HEK293 (cell line): ENCODE results near the gene PKNOX2.

ENCODE experiments used
- CTCF ChIA-PET: fragments of 350-600 bp; formaldehyde crosslinking; extraction: SDS; loops from one replicate; lab custom pipeline; 2021; ENCODE audit warnings: antibody characterized with exemption; lab: Yijun Ruan, JAX
- POLR2A ChIA-PET: fragments of 300-600 bp; formaldehyde crosslinking; extraction: SDS; loops from one replicate; lab custom pipeline; 2020; ENCODE audit warnings: antibody characterized with exemption, inconsistent platforms; lab: Yijun Ruan, JAX
- H3K27ac ChIP-seq: fragments of 200-500 bp; sonication (Bioruptor generic); 2 replicates; pipeline ENCODE4 v1.5.1; 2014; ENCODE audit warnings: low read depth, low read length, control low read depth, inconsistent platforms; ENCODE audit errors: extremely low read depth
- H3K36me3 ChIP-seq, 2 experiments: fragments of 200-500 bp in 1 of 2; sonication (Bioruptor generic) in 1 of 2; 1 replicate in 1 of 2; 2 replicates in 1 of 2; pipeline ENCODE4 v1.5.1; 2014 to 2017; ENCODE audit warnings: inconsistent platforms in 2 of 2, low read length in 2 of 2; ENCODE audit not compliant: control insufficient read depth in 2 of 2, insufficient read depth in 1 of 2
- H3K4me1 ChIP-seq: fragments of 200-500 bp; sonication (Bioruptor generic); 2 replicates; pipeline ENCODE4 v1.5.1; 2014; ENCODE audit warnings: mild to moderate bottlenecking, low read length, inconsistent platforms; ENCODE audit not compliant: control insufficient read depth, insufficient read depth
- H3K4me3 ChIP-seq: 2 replicates; pipeline ENCODE4 v1.5.1; 2011; ENCODE audit warnings: low read depth, mild to moderate bottlenecking, control low read depth, low read length, moderate library complexity
- H3K9me3 ChIP-seq: fragments of 200-500 bp; sonication (Bioruptor generic); 2 replicates; pipeline ENCODE4 v1.5.1; 2014; ENCODE audit warnings: low read depth, low read length, inconsistent platforms; ENCODE audit not compliant: control insufficient read depth, insufficient read depth
- BCL11A ChIP-seq: fragments of 450-650 bp; formaldehyde crosslinking; IDR thresholded peaks from 2 replicates; pipeline ENCODE4 v1.5.1; 2016; ENCODE audit warnings: low read depth, missing biosample characterization, missing genetic modification characterization
- EGR2 ChIP-seq: fragments of 450-650 bp; formaldehyde crosslinking; IDR thresholded peaks from 2 replicates; pipeline ENCODE4 v1.5.1; 2016; ENCODE audit warnings: low read depth, missing biosample characterization, missing genetic modification characterization
- HOXC10 ChIP-seq: sonication (generic); formaldehyde crosslinking; IDR thresholded peaks from 2 replicates; pipeline ENCODE4 v1.8.1; 2023; ENCODE audit warnings: mild to moderate bottlenecking, missing genetic modification reagents
- SALL2 ChIP-seq: fragments of 450-650 bp; formaldehyde crosslinking; IDR thresholded peaks from 2 replicates; pipeline ENCODE4 v1.5.0; 2017; ENCODE audit warnings: missing biosample characterization, mild to moderate bottlenecking, missing genetic modification characterization, borderline replicate concordance
- SCRT2 ChIP-seq: fragments of 450-650 bp; formaldehyde crosslinking; IDR thresholded peaks from 2 replicates; pipeline ENCODE4 v1.5.1; 2016; ENCODE audit warnings: missing biosample characterization, missing genetic modification characterization
- TCF7L2 ChIP-seq: IDR thresholded peaks from 2 replicates; pipeline ENCODE4 v1.6.1; 2011; ENCODE audit warnings: low read depth, mild to moderate bottlenecking, inconsistent platforms, low read length, moderate library complexity, borderline replicate concordance
- ZNF121 ChIP-seq: fragments of 450-650 bp; formaldehyde crosslinking; IDR thresholded peaks from 2 replicates; pipeline ENCODE4 v1.5.1; 2016; ENCODE audit warnings: missing biosample characterization, missing genetic modification characterization
- ZNF16 ChIP-seq: fragments of 450-650 bp; formaldehyde crosslinking; IDR thresholded peaks from 2 replicates; pipeline ENCODE4 v1.5.1; 2016; ENCODE audit warnings: low read depth, missing biosample characterization, missing genetic modification characterization
- ZNF221 ChIP-seq: fragments of 450-650 bp; formaldehyde crosslinking; IDR thresholded peaks from 2 replicates; pipeline ENCODE4 v1.5.1; 2017; ENCODE audit warnings: missing biosample characterization, missing genetic modification characterization, borderline replicate concordance
- ZNF23 ChIP-seq: fragments of 450-650 bp; formaldehyde crosslinking; IDR thresholded peaks from 2 replicates; pipeline ENCODE4 v1.5.1; 2016; ENCODE audit warnings: missing biosample characterization, missing genetic modification characterization, borderline replicate concordance
- ZNF274 ChIP-seq, 2 experiments: fragments of 200-500 bp in 1 of 2; fragments of 450-650 bp in 1 of 2; sonication (Bioruptor generic) in 1 of 2; formaldehyde crosslinking in 1 of 2; IDR thresholded peaks; 2 replicates each; pipeline versions ENCODE4 v1.5.1 to v1.6.1; 2014 to 2016; ENCODE audit warnings: borderline replicate concordance in 1 of 2, inconsistent platforms in 1 of 2, low read length in 1 of 2, missing biosample characterization in 1 of 2, missing genetic modification characterization in 1 of 2
- ZNF324 ChIP-seq: fragments of 450-650 bp; formaldehyde crosslinking; IDR thresholded peaks from 2 replicates; pipeline ENCODE4 v1.5.1; 2016; ENCODE audit warnings: missing biosample characterization, missing genetic modification characterization
- ZNF391 ChIP-seq: fragments of 450-650 bp; formaldehyde crosslinking; IDR thresholded peaks from 2 replicates; pipeline ENCODE4 v1.5.1; 2016; ENCODE audit warnings: low read depth, missing biosample characterization, missing genetic modification characterization, borderline replicate concordance
- ZNF404 ChIP-seq: fragments of 450-650 bp; formaldehyde crosslinking; IDR thresholded peaks from 2 replicates; pipeline ENCODE4 v1.5.1; 2017; ENCODE audit warnings: missing biosample characterization, missing genetic modification characterization
- ZNF510 ChIP-seq: fragments of 450-650 bp; formaldehyde crosslinking; IDR thresholded peaks from 2 replicates; pipeline ENCODE4 v1.5.1; 2018; ENCODE audit warnings: mild to moderate bottlenecking, missing genetic modification characterization, missing biosample characterization; ENCODE audit not compliant: insufficient replicate concordance
- ZNF544 ChIP-seq: fragments of 450-650 bp; formaldehyde crosslinking; IDR thresholded peaks from 2 replicates; pipeline ENCODE4 v1.5.0; 2017; ENCODE audit warnings: missing biosample characterization, missing genetic modification characterization
- ZNF549 ChIP-seq: fragments of 450-650 bp; IDR thresholded peaks from 2 replicates; pipeline ENCODE4 v1.5.1; 2018; ENCODE audit warnings: missing biosample characterization, missing genetic modification characterization, mild to moderate bottlenecking, inconsistent platforms, moderate library complexity
- ZNF660 ChIP-seq: fragments of 450-650 bp; IDR thresholded peaks from 2 replicates; pipeline ENCODE4 v1.5.1; 2018; ENCODE audit warnings: missing biosample characterization, mild to moderate bottlenecking, missing genetic modification characterization
- ZNF747 ChIP-seq: fragments of 450-650 bp; formaldehyde crosslinking; IDR thresholded peaks from 2 replicates; pipeline ENCODE4 v1.5.1; 2016; ENCODE audit warnings: missing biosample characterization, missing genetic modification characterization
- ZNF792 ChIP-seq: fragments of 450-650 bp; formaldehyde crosslinking; IDR thresholded peaks from 2 replicates; pipeline ENCODE4 v1.5.1; 2016; ENCODE audit warnings: missing biosample characterization, missing genetic modification characterization
- ZNF837 ChIP-seq: fragments of 450-650 bp; formaldehyde crosslinking; IDR thresholded peaks from 2 replicates; pipeline ENCODE4 v1.5.1; 2016; ENCODE audit warnings: missing biosample characterization, missing genetic modification characterization
- TF ChIP-seq, protein P1 (sequence below): fragments of 450-650 bp; formaldehyde crosslinking; IDR thresholded peaks from 2 replicates; pipeline ENCODE4 v1.5.1; 2017; ENCODE audit warnings: missing biosample characterization, missing genetic modification characterization
- TF ChIP-seq, protein P2 (sequence below): fragments of 450-650 bp; formaldehyde crosslinking; IDR thresholded peaks from 2 replicates; pipeline ENCODE4 v1.5.1; 2016; ENCODE audit warnings: missing biosample characterization, missing genetic modification characterization, borderline replicate concordance
- TF ChIP-seq, protein P3 (sequence below): fragments of 450-650 bp; formaldehyde crosslinking; IDR thresholded peaks from 2 replicates; pipeline ENCODE4 v1.5.1; 2016; ENCODE audit warnings: missing biosample characterization, missing genetic modification characterization
- TF ChIP-seq, protein P4 (sequence below): fragments of 450-650 bp; formaldehyde crosslinking; IDR thresholded peaks from 2 replicates; pipeline ENCODE4 v1.5.1; 2016; ENCODE audit warnings: missing biosample characterization, missing genetic modification characterization
- TF ChIP-seq, protein P5 (sequence below): fragments of 450-650 bp; IDR thresholded peaks from 2 replicates; pipeline ENCODE4 v1.5.1; 2018; ENCODE audit warnings: missing biosample characterization, mild to moderate bottlenecking, missing genetic modification characterization

PKNOX2 gene

DNA sequence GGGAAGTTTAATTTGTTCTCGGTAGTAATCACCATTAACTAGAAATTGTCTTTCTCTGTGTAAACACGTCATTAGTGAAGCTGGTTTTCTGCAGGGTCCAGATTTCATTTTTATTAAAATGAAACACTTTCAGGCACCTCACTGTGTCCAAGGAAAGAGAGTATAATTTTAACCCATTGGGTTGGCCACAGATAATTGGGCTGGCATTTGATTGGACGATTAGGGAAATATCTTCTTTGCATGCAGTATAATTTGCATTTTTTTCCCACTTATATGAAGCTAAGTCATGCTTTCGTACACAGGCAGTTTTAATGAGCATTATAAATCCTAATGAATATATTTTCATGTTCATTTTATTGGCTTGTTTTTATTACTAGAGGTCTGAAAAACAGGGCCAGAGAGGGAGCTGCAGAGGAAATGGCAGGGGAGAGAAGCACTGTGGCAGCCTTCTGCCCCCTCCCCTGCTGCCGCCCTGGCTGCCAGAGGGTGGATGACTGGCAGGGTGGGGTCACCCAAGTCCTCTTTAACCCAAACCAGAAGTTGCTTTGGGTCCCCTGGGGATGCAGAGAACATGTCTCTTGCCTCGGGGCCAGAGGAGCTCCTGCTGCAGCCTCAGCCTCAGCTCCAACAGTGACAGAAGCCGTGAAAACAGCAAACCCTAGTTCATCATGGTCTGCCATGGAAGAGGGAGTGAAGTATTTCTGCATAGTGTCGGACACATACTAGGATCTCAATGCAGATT lies 93.9 kb downstream of the PKNOX2 start:
- TF ChIP-seq ZNF404 (tag by site-specific recombination) = no peak
- TF ChIP-seq ZNF544 = no peak
- TF ChIP-seq ZNF837 (tag by site-specific recombination) = no peak
- no peak for TF ChIP-seq ZNF660
- TF ChIP-seq, protein P1, sequence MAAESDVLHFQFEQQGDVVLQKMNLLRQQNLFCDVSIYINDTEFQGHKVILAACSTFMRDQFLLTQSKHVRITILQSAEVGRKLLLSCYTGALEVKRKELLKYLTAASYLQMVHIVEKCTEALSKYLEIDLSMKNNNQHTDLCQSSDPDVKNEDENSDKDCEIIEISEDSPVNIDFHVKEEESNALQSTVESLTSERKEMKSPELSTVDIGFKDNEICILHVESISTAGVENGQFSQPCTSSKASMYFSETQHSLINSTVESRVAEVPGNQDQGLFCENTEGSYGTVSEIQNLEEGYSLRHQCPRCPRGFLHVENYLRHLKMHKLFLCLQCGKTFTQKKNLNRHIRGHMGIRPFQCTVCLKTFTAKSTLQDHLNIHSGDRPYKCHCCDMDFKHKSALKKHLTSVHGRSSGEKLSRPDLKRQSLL (tag by site-specific recombination) = no peak
- TF ChIP-seq HOXC10 (CRISPR knock-in tag) = no peak
- no peak for TF ChIP-seq ZNF221
- no peak for TF ChIP-seq EGR2 (tag by site-specific recombination)
- no peak for TF ChIP-seq ZNF121 (tag by site-specific recombination)
- TF ChIP-seq BCL11A = no peak
- no peak for TF ChIP-seq ZNF324 (tag by site-specific recombination)
- TF ChIP-seq ZNF549 (tag by site-specific recombination) = no peak
- TF ChIP-seq ZNF792 (tag by site-specific recombination) = no peak
- TF ChIP-seq SALL2 (tag by site-specific recombination) = no peak
- TF ChIP-seq TCF7L2 = no peak
- no peak for TF ChIP-seq ZNF510
- TF ChIP-seq, protein P2, sequence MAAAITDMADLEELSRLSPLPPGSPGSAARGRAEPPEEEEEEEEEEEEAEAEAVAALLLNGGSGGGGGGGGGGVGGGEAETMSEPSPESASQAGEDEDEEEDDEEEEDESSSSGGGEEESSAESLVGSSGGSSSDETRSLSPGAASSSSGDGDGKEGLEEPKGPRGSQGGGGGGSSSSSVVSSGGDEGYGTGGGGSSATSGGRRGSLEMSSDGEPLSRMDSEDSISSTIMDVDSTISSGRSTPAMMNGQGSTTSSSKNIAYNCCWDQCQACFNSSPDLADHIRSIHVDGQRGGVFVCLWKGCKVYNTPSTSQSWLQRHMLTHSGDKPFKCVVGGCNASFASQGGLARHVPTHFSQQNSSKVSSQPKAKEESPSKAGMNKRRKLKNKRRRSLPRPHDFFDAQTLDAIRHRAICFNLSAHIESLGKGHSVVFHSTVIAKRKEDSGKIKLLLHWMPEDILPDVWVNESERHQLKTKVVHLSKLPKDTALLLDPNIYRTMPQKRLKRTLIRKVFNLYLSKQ (tag by site-specific recombination) = no peak
- no peak for TF ChIP-seq ZNF16
- no peak for TF ChIP-seq ZNF274 (IDR thresholded peaks at IDR 0.05; ENCODE audit: low read length)
- TF ChIP-seq ZNF274 (tag by site-specific recombination; IDR thresholded peaks at IDR 0.05; ENCODE audit: borderline replicate concordance) = no peak
- TF ChIP-seq SCRT2 (tag by site-specific recombination) = no peak
- TF ChIP-seq, all 188 proteins: peak for 0
- no peaks in the 10 kb centered on the region for H3K4me1 ChIP-seq
- H3K27ac ChIP-seq = no peak overlapping the region
- no peaks in the 10 kb centered on the region for H3K9me3 ChIP-seq
- H3K4me3 ChIP-seq = no peak overlapping the region
- POLR2A ChIA-PET = no interaction called here
- H3K36me3 ChIP-seq = peaks cover 0 to 4% of the 10 kb centered on the region in 2 experiments; a peak in 1 of 3 replicates
- CTCF ChIA-PET = interaction anchor here (0.6 to 0.9 kb wide), 4 partner anchors 8 to 422 kb away, joined by 3 to 4 read pairs (median 3); no protein-coding TSS in a partner anchor

DNA sequence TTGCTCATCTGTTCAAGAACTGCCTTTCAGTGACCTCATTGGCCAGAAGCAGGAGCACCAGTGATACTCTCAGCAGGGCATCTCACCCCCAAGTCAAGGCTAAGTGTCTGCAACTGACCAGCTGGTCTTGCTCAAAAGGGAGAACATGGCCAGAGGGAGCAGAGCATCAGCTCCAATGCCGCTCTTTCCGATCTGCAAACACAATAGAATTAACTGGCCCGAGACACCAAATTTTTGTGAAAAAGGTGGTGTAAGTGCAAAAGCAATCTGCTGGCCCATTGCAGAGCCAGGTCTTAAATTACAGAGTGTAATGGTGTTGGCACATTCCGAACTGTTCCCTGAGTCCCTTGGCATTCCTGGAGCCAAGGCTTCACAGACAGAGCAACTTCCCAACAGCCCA lies 97.0 kb downstream of the PKNOX2 start:
- Histone ChIP-seq H3K27ac (no peak overlapping the region), H3K36me3 (no peaks in the 10 kb centered on the region), H3K9me3 (no peaks in the 10 kb centered on the region), H3K4me3 (no peak overlapping the region), H3K4me1 (no peaks in the 10 kb centered on the region)
- ChIA-PET POLR2A (no interaction called here), CTCF (no interaction called here)
- TF ChIP-seq ZNF23 (tag by site-specific recombination) = no peak
- TF ChIP-seq, protein P3, sequence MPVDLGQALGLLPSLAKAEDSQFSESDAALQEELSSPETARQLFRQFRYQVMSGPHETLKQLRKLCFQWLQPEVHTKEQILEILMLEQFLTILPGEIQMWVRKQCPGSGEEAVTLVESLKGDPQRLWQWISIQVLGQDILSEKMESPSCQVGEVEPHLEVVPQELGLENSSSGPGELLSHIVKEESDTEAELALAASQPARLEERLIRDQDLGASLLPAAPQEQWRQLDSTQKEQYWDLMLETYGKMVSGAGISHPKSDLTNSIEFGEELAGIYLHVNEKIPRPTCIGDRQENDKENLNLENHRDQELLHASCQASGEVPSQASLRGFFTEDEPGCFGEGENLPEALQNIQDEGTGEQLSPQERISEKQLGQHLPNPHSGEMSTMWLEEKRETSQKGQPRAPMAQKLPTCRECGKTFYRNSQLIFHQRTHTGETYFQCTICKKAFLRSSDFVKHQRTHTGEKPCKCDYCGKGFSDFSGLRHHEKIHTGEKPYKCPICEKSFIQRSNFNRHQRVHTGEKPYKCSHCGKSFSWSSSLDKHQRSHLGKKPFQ (tag by site-specific recombination) = no peak
- TF ChIP-seq, protein P4, sequence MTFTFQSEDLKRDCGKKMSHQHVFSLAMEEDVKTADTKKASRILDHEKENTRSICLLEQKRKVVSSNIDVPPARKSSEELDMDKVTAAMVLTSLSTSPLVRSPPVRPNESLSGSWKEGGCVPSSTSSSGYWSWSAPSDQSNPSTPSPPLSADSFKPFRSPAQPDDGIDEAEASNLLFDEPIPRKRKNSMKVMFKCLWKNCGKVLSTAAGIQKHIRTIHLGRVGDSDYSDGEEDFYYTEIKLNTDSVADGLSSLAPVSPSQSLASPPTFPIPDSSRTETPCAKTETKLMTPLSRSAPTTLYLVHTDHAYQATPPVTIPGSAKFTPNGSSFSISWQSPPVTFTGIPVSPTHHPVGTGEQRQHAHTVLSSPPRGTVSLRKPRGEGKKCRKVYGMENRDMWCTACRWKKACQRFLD (tag by site-specific recombination) = no peak
- TF ChIP-seq, protein P5, sequence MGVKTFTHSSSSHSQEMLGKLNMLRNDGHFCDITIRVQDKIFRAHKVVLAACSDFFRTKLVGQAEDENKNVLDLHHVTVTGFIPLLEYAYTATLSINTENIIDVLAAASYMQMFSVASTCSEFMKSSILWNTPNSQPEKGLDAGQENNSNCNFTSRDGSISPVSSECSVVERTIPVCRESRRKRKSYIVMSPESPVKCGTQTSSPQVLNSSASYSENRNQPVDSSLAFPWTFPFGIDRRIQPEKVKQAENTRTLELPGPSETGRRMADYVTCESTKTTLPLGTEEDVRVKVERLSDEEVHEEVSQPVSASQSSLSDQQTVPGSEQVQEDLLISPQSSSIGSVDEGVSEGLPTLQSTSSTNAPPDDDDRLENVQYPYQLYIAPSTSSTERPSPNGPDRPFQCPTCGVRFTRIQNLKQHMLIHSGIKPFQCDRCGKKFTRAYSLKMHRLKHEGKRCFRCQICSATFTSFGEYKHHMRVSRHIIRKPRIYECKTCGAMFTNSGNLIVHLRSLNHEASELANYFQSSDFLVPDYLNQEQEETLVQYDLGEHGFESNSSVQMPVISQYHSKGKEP (tag by site-specific recombination) = no peak
- no peak for TF ChIP-seq ZNF391
- TF ChIP-seq ZNF747 (tag by site-specific recombination) = no peak
